Hematopoietic multipotent progenitor cell treated with erythropoietin and hydrocortisone succinate and interleukin-3 and kit ligand, for 15 days (in vitro differentiated cells): Measurements from ENCODE around the gene KCNQ4.

Experiments
- DNase-seq: peaks from one replicate; pipeline ENCODE4 v3.0.0-alpha.2; 2015; ENCODE audit warnings: low spot score

KCNQ4 gene

GRCh38 chr1:40820251-40820797 lies 36.7 kb downstream of the KCNQ4 start:
- DNase-seq = peak; percentile 64

- DNase-seq = peak; percentile 92
Measured at GRCh38 chr1:40820911-40821693, 37.5 kb downstream of the KCNQ4 start.

- DNase-seq = no peak
Measured at GRCh38 chr1:40822890-40823289, 39.3 kb downstream of the KCNQ4 start.

- no peak for DNase-seq
Measured at GRCh38 chr1:40823345-40823744, 39.8 kb downstream of the KCNQ4 start.

GRCh38 chr1:40823983-40824382 lies 40.4 kb downstream of the KCNQ4 start:
- no peak for DNase-seq

- no peak for DNase-seq
Measured at GRCh38 chr1:40824591-40825434, 41.2 kb downstream of the KCNQ4 start.

- no peak for DNase-seq
Measured at GRCh38 chr1:40825435-40825788, 41.8 kb downstream of the KCNQ4 start.

GRCh38 chr1:40825996-40826395 lies 42.4 kb downstream of the KCNQ4 start:
- no peak for DNase-seq

GRCh38 chr1:40829631-40830245 lies 46.2 kb downstream of the KCNQ4 start:
- no peak for DNase-seq

- no peak for DNase-seq
Measured at GRCh38 chr1:40830419-40830943, 46.9 kb downstream of the KCNQ4 start.

- DNase-seq = no peak
Measured at GRCh38 chr1:40831001-40831732, 47.6 kb downstream of the KCNQ4 start.

- no peak for DNase-seq
Measured at GRCh38 chr1:40833979-40834378, 50.4 kb downstream of the KCNQ4 start.

GRCh38 chr1:40834968-40835545 lies 51.5 kb downstream of the KCNQ4 start:
- no peak for DNase-seq

GRCh38 chr1:40836283-40836682 lies 52.7 kb downstream of the KCNQ4 start:
- DNase-seq = no peak

- no peak for DNase-seq
Measured at GRCh38 chr1:40837601-40838000, 54.0 kb downstream of the KCNQ4 start.

GRCh38 chr1:40838045-40838979 lies 54.7 kb downstream of the KCNQ4 start:
- no peak for DNase-seq

GRCh38 chr1:40838980-40839942 lies 55.7 kb downstream of the KCNQ4 start:
- no peak for DNase-seq

- DNase-seq = no peak
Measured at GRCh38 chr1:40839943-40840335, 56.4 kb downstream of the KCNQ4 start.
